HEK293T (cell line): ENCODE measurements around the gene GPR107.

Source experiments
- ARNT ChIP-seq: fragments of 450-650 bp; IDR thresholded peaks from 2 replicates; pipeline ENCODE4 v1.6.1; 2017; ENCODE audit warnings: mild to moderate bottlenecking
- BHLHE40 ChIP-seq: fragments of 450-650 bp; IDR thresholded peaks from 2 replicates; pipeline ENCODE4 v1.6.1; 2016; ENCODE audit warnings: mild to moderate bottlenecking, moderate library complexity, borderline replicate concordance
- CTBP1 ChIP-seq: fragments of 450-650 bp; IDR thresholded peaks from 2 replicates; pipeline ENCODE4 v1.6.1; 2016; ENCODE audit warnings: borderline replicate concordance
- FOXK2 ChIP-seq: fragments of 450-650 bp; IDR thresholded peaks from 2 replicates; pipeline ENCODE4 v1.6.1; 2016; ENCODE audit warnings: mild to moderate bottlenecking
- FOXM1 ChIP-seq: fragments of 450-650 bp; IDR thresholded peaks from 2 replicates; pipeline ENCODE4 v1.6.1; 2017; ENCODE audit warnings: mild to moderate bottlenecking, borderline replicate concordance
- L3MBTL2 ChIP-seq: fragments of 450-650 bp; conservative IDR thresholded peaks from 2 replicates; pipeline ENCODE4 v1.6.1; 2016; ENCODE audit warnings: mild to moderate bottlenecking
- NFRKB ChIP-seq: fragments of 450-650 bp; IDR thresholded peaks from 2 replicates; pipeline ENCODE4 v1.6.1; 2016; ENCODE audit warnings: mild to moderate bottlenecking, moderate library complexity
- PKNOX1 ChIP-seq: fragments of 450-650 bp; IDR thresholded peaks from 2 replicates; pipeline ENCODE4 v1.6.1; 2016
- SP1 ChIP-seq: fragments of 450-650 bp; IDR thresholded peaks from 2 replicates; pipeline ENCODE4 v1.6.1; 2017
- SUZ12 ChIP-seq: fragments of 450-650 bp; IDR thresholded peaks from 2 replicates; pipeline ENCODE4 v1.6.1; 2016; ENCODE audit warnings: mild to moderate bottlenecking
- TARDBP ChIP-seq: fragments of 450-650 bp; IDR thresholded peaks from 2 replicates; pipeline ENCODE4 v1.6.1; 2016
- ZNF384 ChIP-seq: fragments of 450-650 bp; IDR thresholded peaks from 2 replicates; pipeline ENCODE4 v1.6.1; 2016

GRCh38 chr9:130157079-130157478 is 103.4 kb downstream of the GPR107 start:
- TF ChIP-seq FOXM1, result no peak
- no peak for TF ChIP-seq FOXK2
- no peak for TF ChIP-seq NFRKB
- TF ChIP-seq CTBP1, result no peak
- no peak for TF ChIP-seq BHLHE40
- no peak for TF ChIP-seq ARNT
- no peak for TF ChIP-seq SP1
- no peak for TF ChIP-seq PKNOX1
- no peak for TF ChIP-seq ZNF384
- no peak for TF ChIP-seq L3MBTL2
- TF ChIP-seq TARDBP, result no peak
- no peak for TF ChIP-seq SUZ12
